Hematopoietic multipotent progenitor cell treated with erythropoietin and hydrocortisone succinate and interleukin-3 and kit ligand, for 8 days (in vitro differentiated cells): ENCODE results near the gene IFNG.
"Not testable (repeated sequence)": the region's sequence is repeated elsewhere in the genome, so short reads cannot be mapped to it uniquely, and the experiment has no call there.

Experiments
- DNase-seq: peaks from one replicate; pipeline ENCODE4 v3.0.0-alpha.2; 2015

Gene IFNG

GRCh38 chr12:68159681-68160304, at the start of gene IFNG:
TSS of gene IFNG (minus strand) at chr12:68159740. CDS start at chr12:68159615, 125 bp downstream.
- DNase-seq = no peak

- DNase-seq = not testable (repeated sequence)
These were observed 49.6 kb upstream of the IFNG start for GRCh38 chr12:68209048-68209728.

GRCh38 chr12:68207276-68207675, 47.7 kb upstream of the IFNG start:
- DNase-seq = no peak

GRCh38 chr12:68206446-68206845, 46.9 kb upstream of the IFNG start:
- DNase-seq = no peak

- no peak for DNase-seq
These were observed 43.9 kb upstream of the IFNG start for GRCh38 chr12:68203460-68203875.

- peak; percentile 6 for DNase-seq
These were observed 41.3 kb upstream of the IFNG start for GRCh38 chr12:68200854-68201253.

- no peak for DNase-seq
These were observed 39.6 kb upstream of the IFNG start for GRCh38 chr12:68199127-68199526.

GRCh38 chr12:68198507-68199086, 39.1 kb upstream of the IFNG start:
- DNase-seq = no peak

- no peak for DNase-seq
These were observed 30.8 kb upstream of the IFNG start for GRCh38 chr12:68190301-68190700.

GRCh38 chr12:68189821-68190242, 30.3 kb upstream of the IFNG start:
- DNase-seq = no peak

- no peak for DNase-seq
These were observed 26.1 kb upstream of the IFNG start for GRCh38 chr12:68185598-68185997.

GRCh38 chr12:68180792-68181744, 21.5 kb upstream of the IFNG start:
- DNase-seq = no peak

- DNase-seq = no peak
These were observed 19.4 kb upstream of the IFNG start for GRCh38 chr12:68178774-68179439.

GRCh38 chr12:68178184-68178583, 18.6 kb upstream of the IFNG start:
- no peak for DNase-seq

- DNase-seq = no peak
These were observed 18.0 kb upstream of the IFNG start for GRCh38 chr12:68177562-68177961.

GRCh38 chr12:68176257-68176656, 16.7 kb upstream of the IFNG start:
- DNase-seq = no peak

GRCh38 chr12:68175557-68176061, 16.1 kb upstream of the IFNG start:
- DNase-seq = no peak

- DNase-seq = not testable (repeated sequence)
These were observed 15.2 kb upstream of the IFNG start for GRCh38 chr12:68174761-68175160.

- DNase-seq = no peak
These were observed 14.3 kb upstream of the IFNG start for GRCh38 chr12:68173792-68174191.

- DNase-seq = no peak
These were observed 11.2 kb upstream of the IFNG start for GRCh38 chr12:68170726-68171125.

GRCh38 chr12:68169213-68169889, 9.8 kb upstream of the IFNG start:
- DNase-seq = no peak
